SK-N-SH (cell line): ENCODE data around the gene HDAC4.

ENCODE experiments used
- EP300 ChIP-seq, 2 experiments: IDR thresholded peaks; 2 replicates each; pipeline versions ENCODE4 v1.4.0 to v1.6.1; 2012; ENCODE audit warnings: borderline replicate concordance in 1 of 2, low read depth in 1 of 2, low read length in 1 of 2
- FOSL2 ChIP-seq: IDR thresholded peaks from 2 replicates; pipeline ENCODE4 v1.4.0; 2012; ENCODE audit warnings: low read depth, mild to moderate bottlenecking, moderate library complexity, borderline replicate concordance
- POLR2AphosphoS5 ChIP-seq: IDR thresholded peaks from 2 replicates; pipeline ENCODE4 v1.6.1; 2012; ENCODE audit warnings: low read depth, low read length
- SIN3A ChIP-seq: IDR thresholded peaks from 2 replicates; pipeline ENCODE4 v1.6.1; 2012; ENCODE audit warnings: low read depth, mild to moderate bottlenecking, low read length, moderate library complexity, borderline replicate concordance
- TAF1 ChIP-seq: IDR thresholded peaks from 2 replicates; pipeline ENCODE4 v1.6.1; 2012; ENCODE audit warnings: low read depth, mild to moderate bottlenecking, low read length, moderate library complexity, borderline replicate concordance
- USF2 ChIP-seq: fragments of 150-350 bp; IDR thresholded peaks from 2 replicates; pipeline ENCODE4 v1.6.1; 2017; ENCODE audit warnings: antibody characterized with exemption, low read length, low read depth, borderline replicate concordance
- TF ChIP-seq, protein P1 (sequence below): fragments of 200-600 bp; sonication (generic); IDR thresholded peaks from 2 replicates; pipeline ENCODE4 v1.6.1; 2017; ENCODE audit warnings: antibody characterized with exemption, mild to moderate bottlenecking, moderate library complexity
- TF ChIP-seq, protein P2 (sequence below): IDR thresholded peaks from 2 replicates; pipeline ENCODE4 v1.4.0; 2012; ENCODE audit warnings: low read depth

- no peak for TF ChIP-seq USF2
- TF ChIP-seq, protein P1, sequence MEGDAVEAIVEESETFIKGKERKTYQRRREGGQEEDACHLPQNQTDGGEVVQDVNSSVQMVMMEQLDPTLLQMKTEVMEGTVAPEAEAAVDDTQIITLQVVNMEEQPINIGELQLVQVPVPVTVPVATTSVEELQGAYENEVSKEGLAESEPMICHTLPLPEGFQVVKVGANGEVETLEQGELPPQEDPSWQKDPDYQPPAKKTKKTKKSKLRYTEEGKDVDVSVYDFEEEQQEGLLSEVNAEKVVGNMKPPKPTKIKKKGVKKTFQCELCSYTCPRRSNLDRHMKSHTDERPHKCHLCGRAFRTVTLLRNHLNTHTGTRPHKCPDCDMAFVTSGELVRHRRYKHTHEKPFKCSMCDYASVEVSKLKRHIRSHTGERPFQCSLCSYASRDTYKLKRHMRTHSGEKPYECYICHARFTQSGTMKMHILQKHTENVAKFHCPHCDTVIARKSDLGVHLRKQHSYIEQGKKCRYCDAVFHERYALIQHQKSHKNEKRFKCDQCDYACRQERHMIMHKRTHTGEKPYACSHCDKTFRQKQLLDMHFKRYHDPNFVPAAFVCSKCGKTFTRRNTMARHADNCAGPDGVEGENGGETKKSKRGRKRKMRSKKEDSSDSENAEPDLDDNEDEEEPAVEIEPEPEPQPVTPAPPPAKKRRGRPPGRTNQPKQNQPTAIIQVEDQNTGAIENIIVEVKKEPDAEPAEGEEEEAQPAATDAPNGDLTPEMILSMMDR = no peak
- no peak for TF ChIP-seq FOSL2
- TF ChIP-seq, protein P2, sequence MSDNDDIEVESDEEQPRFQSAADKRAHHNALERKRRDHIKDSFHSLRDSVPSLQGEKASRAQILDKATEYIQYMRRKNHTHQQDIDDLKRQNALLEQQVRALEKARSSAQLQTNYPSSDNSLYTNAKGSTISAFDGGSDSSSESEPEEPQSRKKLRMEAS = no peak
- no peak for TF ChIP-seq EP300 (IDR thresholded peaks at IDR 0.05; ENCODE audit: borderline replicate concordance in 1 of 2, low read depth in 1 of 2, low read length in 1 of 2)
- no peak for TF ChIP-seq SIN3A
- TF ChIP-seq TAF1 = no peak
- TF ChIP-seq POLR2AphosphoS5 = no peak
Measured at GRCh38 chr2:239181903-239182581, 218.8 kb downstream of the HDAC4 start.
